ENCODE measurements around the gene DKK2. TPM values are rescaled to one million over a fixed set of nuclear protein-coding genes. Genes with fewer than 3 reads are reported as not detected.

DKK2 gene
- polyA plus RNA-seq, 4 donors = 0.10 to 0.37 TPM; not detected in 2

DNA sequence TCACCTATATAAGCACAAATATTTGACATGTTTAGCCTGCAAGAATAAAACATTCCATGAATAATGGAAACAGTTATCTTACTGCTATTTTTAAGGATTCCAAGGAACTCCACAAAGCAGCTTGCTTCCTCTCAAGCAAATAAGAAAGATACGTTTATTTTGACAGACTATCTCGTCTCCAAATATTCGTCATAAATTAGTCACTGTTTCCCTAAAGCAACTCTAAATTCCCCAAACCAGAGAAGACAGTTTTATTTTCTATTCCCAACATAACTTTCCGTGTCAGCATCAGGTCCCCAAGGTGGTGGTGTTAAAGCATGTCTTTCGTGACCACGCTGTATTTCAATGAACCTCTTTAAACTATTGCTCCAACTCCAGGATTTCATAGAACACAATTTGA, 24.3 kb upstream of the DKK2 start:
- Histone ChIP-seq H3K4me3 (ENCODE audit: low read depth in 1 of 3, low read length in 3 of 3) (no peak overlapping the region), H3K27ac (ENCODE audit: low read depth in 1 of 3, low read length in 2 of 3) (no peak overlapping the region), H3K4me1 (ENCODE audit: control insufficient read depth in 3 of 3, insufficient read depth in 2 of 3, low read depth in 1 of 3, low read length in 2 of 3) (no peaks in the 10 kb centered on the region), H3K27me3 (ENCODE audit: control insufficient read depth in 3 of 3, insufficient read depth in 3 of 3, low read length in 3 of 3) (no peaks in the 10 kb centered on the region), H3K9me3 (ENCODE audit: control insufficient read depth in 2 of 2, insufficient read depth in 1 of 2, low read depth in 1 of 2, low read length in 1 of 2) (no peaks in the 10 kb centered on the region), H3K36me3 (ENCODE audit: control insufficient read depth in 3 of 3, insufficient read depth in 2 of 3, low read depth in 1 of 3, low read length in 3 of 3) (no peaks in the 10 kb centered on the region)
- no peak for FAIRE-seq
- 73 to 82% (median 78%) methylated on average over 6 of the region's 6 CpGs for WGBS, 3 donors
- DNase-seq = no peak

- Histone ChIP-seq H3K4me1 (ENCODE audit: control insufficient read depth in 3 of 3, insufficient read depth in 2 of 3, low read depth in 1 of 3, low read length in 2 of 3) (no peaks in the 10 kb centered on the region), H3K27ac (ENCODE audit: low read depth in 1 of 3, low read length in 2 of 3) (no peak overlapping the region), H3K36me3 (ENCODE audit: control insufficient read depth in 3 of 3, insufficient read depth in 2 of 3, low read depth in 1 of 3, low read length in 3 of 3) (no peaks in the 10 kb centered on the region), H3K9me3 (ENCODE audit: control insufficient read depth in 2 of 2, insufficient read depth in 1 of 2, low read depth in 1 of 2, low read length in 1 of 2) (no peaks in the 10 kb centered on the region), H3K27me3 (ENCODE audit: control insufficient read depth in 3 of 3, insufficient read depth in 3 of 3, low read length in 3 of 3) (no peaks in the 10 kb centered on the region), H3K4me3 (ENCODE audit: low read depth in 1 of 3, low read length in 3 of 3) (no peak overlapping the region)
- WGBS, 3 donors = 65 to 67% (median 66%) methylated on average over 1 of the region's 1 CpG
- no peak for DNase-seq
- no peak for FAIRE-seq
Observed at GRCh38 chr4:107058828-107059227, 22.7 kb upstream of the DKK2 start.

GRCh38 chr4:107050525-107051135, 14.5 kb upstream of the DKK2 start:
- DNase-seq (peak in 1 of 2 donors; percentile 1), FAIRE-seq (no peak)
- Histone ChIP-seq H3K4me3 (ENCODE audit: low read depth in 1 of 3, low read length in 3 of 3) (no peak overlapping the region), H3K4me1 (ENCODE audit: control insufficient read depth in 3 of 3, insufficient read depth in 2 of 3, low read depth in 1 of 3, low read length in 2 of 3) (no peaks in the 10 kb centered on the region), H3K27me3 (ENCODE audit: control insufficient read depth in 3 of 3, insufficient read depth in 3 of 3, low read length in 3 of 3) (no peaks in the 10 kb centered on the region), H3K9me3 (ENCODE audit: control insufficient read depth in 2 of 2, insufficient read depth in 1 of 2, low read depth in 1 of 2, low read length in 1 of 2) (peaks cover 0 to under 1% of the 10 kb centered on the region in 2 donors), H3K36me3 (ENCODE audit: control insufficient read depth in 3 of 3, insufficient read depth in 2 of 3, low read depth in 1 of 3, low read length in 3 of 3) (no peaks in the 10 kb centered on the region), H3K27ac (ENCODE audit: low read depth in 1 of 3, low read length in 2 of 3) (no peak overlapping the region)
- 44 to 64% (median 53%) methylated on average over 3 of the region's 3 CpGs for WGBS, 3 donors

- Histone ChIP-seq H3K27me3 (ENCODE audit: control insufficient read depth in 3 of 3, insufficient read depth in 3 of 3, low read length in 3 of 3) (no peaks in the 10 kb centered on the region), H3K4me3 (ENCODE audit: low read depth in 1 of 3, low read length in 3 of 3) (no peak overlapping the region), H3K9me3 (ENCODE audit: control insufficient read depth in 2 of 2, insufficient read depth in 1 of 2, low read depth in 1 of 2, low read length in 1 of 2) (peaks cover 0 to 7% of the 10 kb centered on the region in 2 donors), H3K36me3 (ENCODE audit: control insufficient read depth in 3 of 3, insufficient read depth in 2 of 3, low read depth in 1 of 3, low read length in 3 of 3) (no peaks in the 10 kb centered on the region), H3K27ac (ENCODE audit: low read depth in 1 of 3, low read length in 2 of 3) (no peak overlapping the region), H3K4me1 (ENCODE audit: control insufficient read depth in 3 of 3, insufficient read depth in 2 of 3, low read depth in 1 of 3, low read length in 2 of 3) (no peaks in the 10 kb centered on the region)
- FAIRE-seq (no peak), DNase-seq (no peak)
- 93 to 100% (median 95%) methylated on average over 1 of the region's 1 CpG for WGBS, 3 donors
Observed at GRCh38 chr4:107046261-107046660, 10.1 kb upstream of the DKK2 start.

DNA sequence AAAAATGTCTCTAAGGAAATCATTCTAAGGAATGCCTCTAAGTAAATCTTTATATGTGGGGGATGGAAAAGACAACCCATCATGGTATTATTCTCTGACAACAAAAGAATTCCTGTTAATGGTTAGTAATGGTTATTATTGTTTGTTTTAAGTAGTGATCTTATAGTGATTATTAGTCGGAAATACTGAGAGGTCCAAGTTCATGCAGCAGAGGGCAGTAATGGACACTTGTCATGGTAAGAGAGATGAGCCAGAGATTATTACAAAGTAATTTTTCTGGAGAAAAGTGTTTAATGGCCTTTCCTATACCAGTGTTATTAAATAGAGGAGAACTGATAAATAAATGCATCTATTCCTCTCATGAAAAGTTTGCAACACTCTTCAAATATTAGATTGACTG, 8.1 kb upstream of the DKK2 start:
- Histone ChIP-seq H3K27me3 (ENCODE audit: control insufficient read depth in 3 of 3, insufficient read depth in 3 of 3, low read length in 3 of 3) (peaks cover 0 to 3% (median 0%) of the 10 kb centered on the region in 3 donors), H3K4me3 (ENCODE audit: low read depth in 1 of 3, low read length in 3 of 3) (no peak overlapping the region), H3K9me3 (ENCODE audit: control insufficient read depth in 2 of 2, insufficient read depth in 1 of 2, low read depth in 1 of 2, low read length in 1 of 2) (peaks cover 0 to 7% of the 10 kb centered on the region in 2 donors), H3K27ac (ENCODE audit: low read depth in 1 of 3, low read length in 2 of 3) (no peak overlapping the region), H3K4me1 (ENCODE audit: control insufficient read depth in 3 of 3, insufficient read depth in 2 of 3, low read depth in 1 of 3, low read length in 2 of 3) (no peaks in the 10 kb centered on the region), H3K36me3 (ENCODE audit: control insufficient read depth in 3 of 3, insufficient read depth in 2 of 3, low read depth in 1 of 3, low read length in 3 of 3) (no peaks in the 10 kb centered on the region)
- 25 to 51% (median 32%) methylated on average over 1 of the region's 1 CpG for WGBS, 3 donors
- no peak for FAIRE-seq
- no peak for DNase-seq

- FAIRE-seq (no peak), DNase-seq (peak; percentile 7 to 16)
- H3K27ac ChIP-seq (ENCODE audit: low read depth in 1 of 3, low read length in 2 of 3) = no peak overlapping the region
- no peak overlapping the region for H3K4me3 ChIP-seq (ENCODE audit: low read depth in 1 of 3, low read length in 3 of 3)
- H3K27me3 ChIP-seq (ENCODE audit: control insufficient read depth in 3 of 3, insufficient read depth in 3 of 3, low read length in 3 of 3) = peaks cover 4 to 47% (median 26%) of the 10 kb centered on the region in 3 donors
- H3K9me3 ChIP-seq (ENCODE audit: control insufficient read depth in 2 of 2, insufficient read depth in 1 of 2, low read depth in 1 of 2, low read length in 1 of 2) = no peaks in the 10 kb centered on the region
- H3K4me1 ChIP-seq (ENCODE audit: control insufficient read depth in 3 of 3, insufficient read depth in 2 of 3, low read depth in 1 of 3, low read length in 2 of 3) = no peaks in the 10 kb centered on the region
- WGBS, 3 donors = 3 to 6% (median 5%) methylated on average over 19 of the region's 19 CpGs
- no peaks in the 10 kb centered on the region for H3K36me3 ChIP-seq (ENCODE audit: control insufficient read depth in 3 of 3, insufficient read depth in 2 of 3, low read depth in 1 of 3, low read length in 3 of 3)
Observed at GRCh38 chr4:107037199-107037584, 1.1 kb upstream of the DKK2 start.

GRCh38 chr4:107036584-107037198, 578 bp upstream of the DKK2 start:
- Histone ChIP-seq H3K4me1 (ENCODE audit: control insufficient read depth in 3 of 3, insufficient read depth in 2 of 3, low read depth in 1 of 3, low read length in 2 of 3) (no peaks in the 10 kb centered on the region), H3K9me3 (ENCODE audit: control insufficient read depth in 2 of 2, insufficient read depth in 1 of 2, low read depth in 1 of 2, low read length in 1 of 2) (no peaks in the 10 kb centered on the region), H3K36me3 (ENCODE audit: control insufficient read depth in 3 of 3, insufficient read depth in 2 of 3, low read depth in 1 of 3, low read length in 3 of 3) (no peaks in the 10 kb centered on the region), H3K27me3 (ENCODE audit: control insufficient read depth in 3 of 3, insufficient read depth in 3 of 3, low read length in 3 of 3) (peaks cover 4 to 47% (median 26%) of the 10 kb centered on the region in 3 donors), H3K4me3 (ENCODE audit: low read depth in 1 of 3, low read length in 3 of 3) (peak overlapping the region in 1 of 3 donors; percentile 33), H3K27ac (ENCODE audit: low read depth in 1 of 3, low read length in 2 of 3) (no peak overlapping the region)
- FAIRE-seq (no peak), DNase-seq (no peak)
- 4 to 12% (median 11%) methylated on average over 19 of the region's 19 CpGs for WGBS, 3 donors

GRCh38 chr4:107034996-107035818, 906 bp downstream of the DKK2 start:
- Histone ChIP-seq H3K9me3 (ENCODE audit: control insufficient read depth in 2 of 2, insufficient read depth in 1 of 2, low read depth in 1 of 2, low read length in 1 of 2) (no peaks in the 10 kb centered on the region), H3K4me3 (ENCODE audit: low read depth in 1 of 3, low read length in 3 of 3) (peak overlapping the region in 1 of 3 donors; percentile 33), H3K27me3 (ENCODE audit: control insufficient read depth in 3 of 3, insufficient read depth in 3 of 3, low read length in 3 of 3) (peaks cover 4 to 47% (median 26%) of the 10 kb centered on the region in 3 donors), H3K4me1 (ENCODE audit: control insufficient read depth in 3 of 3, insufficient read depth in 2 of 3, low read depth in 1 of 3, low read length in 2 of 3) (no peaks in the 10 kb centered on the region), H3K36me3 (ENCODE audit: control insufficient read depth in 3 of 3, insufficient read depth in 2 of 3, low read depth in 1 of 3, low read length in 3 of 3) (no peaks in the 10 kb centered on the region), H3K27ac (ENCODE audit: low read depth in 1 of 3, low read length in 2 of 3) (no peak overlapping the region)
- peak in 1 of 2 donors; percentile 2 for DNase-seq
- FAIRE-seq = no peak
- WGBS, 3 donors = 4 to 9% (median 8%) methylated on average over 39 of the region's 39 CpGs

Measured in small intestine (tissue), 7 donors.